ENCODE results near the gene NRG2. TPM values are rescaled to one million over a fixed set of nuclear protein-coding genes. Genes with fewer than 3 reads are reported as not detected.

NRG2 gene
- polyA plus RNA-seq, 3 donors, result 0.01 TPM; not detected in 2

DNA sequence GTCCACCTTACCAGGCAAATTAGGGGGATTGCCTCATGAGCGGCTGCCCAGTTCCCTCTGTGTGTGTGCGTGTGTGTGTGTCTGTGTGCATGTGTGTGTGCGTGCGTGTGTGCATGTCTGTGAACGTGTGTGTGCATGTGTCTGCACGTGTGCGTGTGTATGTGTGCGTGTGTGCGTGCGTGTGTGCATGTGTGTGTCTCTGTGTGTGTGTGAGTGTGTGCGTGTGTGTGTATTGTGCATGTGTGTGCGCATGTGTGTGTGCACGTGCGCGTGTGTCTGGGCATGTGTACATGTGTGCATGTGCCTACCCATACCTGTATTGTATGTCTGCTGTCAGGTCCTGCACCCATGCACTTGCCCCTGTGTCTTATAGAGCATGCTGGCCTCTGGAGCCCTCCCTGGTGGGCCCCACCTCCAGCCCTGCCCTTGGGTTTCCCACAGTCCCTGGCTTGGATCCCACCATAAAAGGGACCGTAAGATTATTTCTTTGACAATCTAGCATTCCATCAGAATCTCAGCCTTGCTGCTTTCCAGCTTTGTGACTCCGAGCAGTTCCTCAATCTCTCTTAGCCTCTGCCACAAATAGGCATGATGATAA is 238.2 kb downstream of the NRG2 start:
- no peak overlapping the region for H3K4me3 Mint-ChIP-seq
- WGBS (ENCODE audit: insufficient coverage), result 94% methylated on average over 17 of the region's 17 CpGs
- H3K36me3 Mint-ChIP-seq, result no peaks in the 10 kb centered on the region
- Histone ChIP-seq H3K4me1 (ENCODE audit: control insufficient read depth in 1 of 2, insufficient read depth in 2 of 2, low read length in 2 of 2) (no peaks in the 10 kb centered on the region), H3K9me3 (replicated peaks in 1 of 2; ENCODE audit: control insufficient read depth in 1 of 2, insufficient read depth in 1 of 2, low read length in 2 of 2) (no peaks in the 10 kb centered on the region), H3K79me2 (ENCODE audit: insufficient read depth, low read length) (no peaks in the 10 kb centered on the region), H3K27ac (ENCODE audit: low read depth in 1 of 2, low read length in 2 of 2) (no peak overlapping the region), H3K4me2 (replicated peaks; ENCODE audit: extremely low read depth, low read length, poor library complexity, severe bottlenecking) (no peak overlapping the region), H3K36me3 (replicated peaks in 1 of 2; ENCODE audit: control insufficient read depth in 1 of 2, insufficient read depth in 2 of 2, low read length in 2 of 2) (no peaks in the 10 kb centered on the region), H3K27me3 (ENCODE audit: control insufficient read depth in 2 of 2, insufficient read depth in 2 of 2, low read length in 2 of 2) (peaks cover 0 to 4% of the 10 kb centered on the region in 2 donors), H3K4me3 (replicated peaks in 1 of 3; ENCODE audit: low read depth in 2 of 3, low read length in 3 of 3) (no peak overlapping the region), H4K20me1 (ENCODE audit: insufficient read depth, low read length) (no peaks in the 10 kb centered on the region), H2AFZ (ENCODE audit: insufficient read depth, low read depth, low read length, poor library complexity, severe bottlenecking) (no peak overlapping the region), H3K9ac (ENCODE audit: insufficient read depth, low read length, poor library complexity, severe bottlenecking) (no peak overlapping the region)
- H3K27me3 Mint-ChIP-seq (ENCODE audit: low read depth in 3 of 3), result peaks cover 20 to 27% (median 21%) of the 10 kb centered on the region in 3 donors
- no peak overlapping the region for H3K27ac Mint-ChIP-seq
- intact Hi-C loops (cut with micrococcal nuclease), result no loop called here
- TF ChIP-seq, protein P1, sequence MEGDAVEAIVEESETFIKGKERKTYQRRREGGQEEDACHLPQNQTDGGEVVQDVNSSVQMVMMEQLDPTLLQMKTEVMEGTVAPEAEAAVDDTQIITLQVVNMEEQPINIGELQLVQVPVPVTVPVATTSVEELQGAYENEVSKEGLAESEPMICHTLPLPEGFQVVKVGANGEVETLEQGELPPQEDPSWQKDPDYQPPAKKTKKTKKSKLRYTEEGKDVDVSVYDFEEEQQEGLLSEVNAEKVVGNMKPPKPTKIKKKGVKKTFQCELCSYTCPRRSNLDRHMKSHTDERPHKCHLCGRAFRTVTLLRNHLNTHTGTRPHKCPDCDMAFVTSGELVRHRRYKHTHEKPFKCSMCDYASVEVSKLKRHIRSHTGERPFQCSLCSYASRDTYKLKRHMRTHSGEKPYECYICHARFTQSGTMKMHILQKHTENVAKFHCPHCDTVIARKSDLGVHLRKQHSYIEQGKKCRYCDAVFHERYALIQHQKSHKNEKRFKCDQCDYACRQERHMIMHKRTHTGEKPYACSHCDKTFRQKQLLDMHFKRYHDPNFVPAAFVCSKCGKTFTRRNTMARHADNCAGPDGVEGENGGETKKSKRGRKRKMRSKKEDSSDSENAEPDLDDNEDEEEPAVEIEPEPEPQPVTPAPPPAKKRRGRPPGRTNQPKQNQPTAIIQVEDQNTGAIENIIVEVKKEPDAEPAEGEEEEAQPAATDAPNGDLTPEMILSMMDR (IDR thresholded peaks at IDR 0.05), result no peak
- no peak for DNase-seq
- no peaks in the 10 kb centered on the region for H3K4me1 Mint-ChIP-seq
- H3K9me3 Mint-ChIP-seq, result no peaks in the 10 kb centered on the region

DNA sequence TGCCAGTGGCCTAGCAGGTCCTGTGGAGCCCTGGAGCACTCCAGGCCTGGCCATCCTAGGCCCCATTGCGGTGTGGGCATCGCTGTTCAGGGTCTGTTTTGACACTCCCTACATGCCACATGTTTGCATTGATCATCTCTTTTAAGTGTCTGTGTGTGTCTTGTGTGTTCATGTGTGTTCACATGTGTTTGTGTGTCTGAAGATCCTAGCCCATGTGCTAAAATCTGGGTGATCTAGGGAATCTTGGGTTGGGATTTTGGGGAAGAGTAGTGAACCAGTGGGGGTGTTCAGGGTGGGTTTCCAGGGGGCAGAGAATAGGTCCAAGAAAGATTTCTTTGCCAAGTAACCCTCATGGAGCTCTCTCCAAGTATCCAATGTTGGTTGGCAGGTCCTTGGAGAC is 239.1 kb downstream of the NRG2 start:
- intact Hi-C loops (cut with micrococcal nuclease), result no loop called here
- peaks cover 27 to 36% (median 29%) of the 10 kb centered on the region in 3 donors for H3K27me3 Mint-ChIP-seq (ENCODE audit: low read depth in 3 of 3)
- no peaks in the 10 kb centered on the region for H3K36me3 ChIP-seq (replicated peaks in 1 of 2; ENCODE audit: control insufficient read depth in 1 of 2, insufficient read depth in 2 of 2, low read length in 2 of 2)

More for the DNA sequence above, 239.1 kb downstream of the NRG2 start:
- H3K79me2 ChIP-seq (ENCODE audit: insufficient read depth, low read length), result no peaks in the 10 kb centered on the region
- no peak overlapping the region for H3K4me3 ChIP-seq (replicated peaks in 1 of 3; ENCODE audit: low read depth in 2 of 3, low read length in 3 of 3)
- H3K9me3 Mint-ChIP-seq, result no peaks in the 10 kb centered on the region
- H3K36me3 Mint-ChIP-seq, result no peaks in the 10 kb centered on the region
- TF ChIP-seq, protein P1 (IDR thresholded peaks at IDR 0.05), result no peak
- H3K9me3 ChIP-seq (replicated peaks in 1 of 2; ENCODE audit: control insufficient read depth in 1 of 2, insufficient read depth in 1 of 2, low read length in 2 of 2), result no peaks in the 10 kb centered on the region
- no peak for DNase-seq
- H4K20me1 ChIP-seq (ENCODE audit: insufficient read depth, low read length), result no peaks in the 10 kb centered on the region
- no peak overlapping the region for H3K4me3 Mint-ChIP-seq
- H3K27ac ChIP-seq (ENCODE audit: low read depth in 1 of 2, low read length in 2 of 2), result no peak overlapping the region
- no peak overlapping the region for H3K27ac Mint-ChIP-seq
- H3K4me2 ChIP-seq (replicated peaks; ENCODE audit: extremely low read depth, low read length, poor library complexity, severe bottlenecking), result no peak overlapping the region
- H3K4me1 ChIP-seq (ENCODE audit: control insufficient read depth in 1 of 2, insufficient read depth in 2 of 2, low read length in 2 of 2), result no peaks in the 10 kb centered on the region
- H3K27me3 ChIP-seq (ENCODE audit: control insufficient read depth in 2 of 2, insufficient read depth in 2 of 2, low read length in 2 of 2), result peaks cover 0 to 14% of the 10 kb centered on the region in 2 donors
- no peaks in the 10 kb centered on the region for H3K4me1 Mint-ChIP-seq
- WGBS (ENCODE audit: insufficient coverage), result no CpG with 5 or more reads among the region's 2 CpGs
- H3K9ac ChIP-seq (ENCODE audit: insufficient read depth, low read length, poor library complexity, severe bottlenecking), result no peak overlapping the region
- H2AFZ ChIP-seq (ENCODE audit: insufficient read depth, low read depth, low read length, poor library complexity, severe bottlenecking), result no peak overlapping the region
